Osteoblast (primary cell): Measurements from ENCODE around the gene MASP1. TPM values are rescaled to one million over a fixed set of nuclear protein-coding genes. Genes with fewer than 3 reads are reported as not detected.
"Not testable (repeated sequence)": the region's sequence is repeated elsewhere in the genome, so short reads cannot be mapped to it uniquely, and the experiment has no call there.

ENCODE experiments used
- DNase-seq: peaks from one replicate; pipeline ENCODE4 v3.0.0; 2011; ENCODE audit warnings: low spot score, mixed read lengths; ENCODE audit not compliant: insufficient read length; ENCODE audit errors: missing footprints
- H2AFZ ChIP-seq: 2 replicates; pipeline ENCODE4 v1.6.0; 2011; ENCODE audit warnings: mild to moderate bottlenecking, low read length
- H3K27ac ChIP-seq: 2 replicates; pipeline ENCODE4 v1.5.1; 2011; ENCODE audit warnings: mild to moderate bottlenecking, low read depth, low read length, moderate library complexity
- H3K27me3 ChIP-seq: 2 replicates; pipeline ENCODE4 v1.6.0; 2012; ENCODE audit warnings: mild to moderate bottlenecking, control low read depth, inconsistent platforms, low read length, moderate library complexity; ENCODE audit not compliant: insufficient read depth
- H3K36me3 ChIP-seq: 2 replicates; pipeline ENCODE4 v1.5.1; 2011; ENCODE audit warnings: mild to moderate bottlenecking, low read length, control low read depth, moderate library complexity; ENCODE audit not compliant: insufficient read depth
- H3K4me1 ChIP-seq: 2 replicates; pipeline ENCODE4 v1.5.1; 2011; ENCODE audit warnings: mild to moderate bottlenecking, low read length, control low read depth, moderate library complexity; ENCODE audit not compliant: insufficient read depth
- H3K4me2 ChIP-seq: 2 replicates; pipeline ENCODE4 v1.6.0; 2011; ENCODE audit warnings: mild to moderate bottlenecking, low read length; ENCODE audit not compliant: insufficient read depth
- H3K4me3 ChIP-seq: fragments of 200-600 bp; sonication (generic); 3 replicates; pipeline ENCODE4 v1.5.1; 2012; ENCODE audit warnings: mild to moderate bottlenecking, low read length, inconsistent platforms; ENCODE audit not compliant: insufficient read depth
- H3K79me2 ChIP-seq: 2 replicates; pipeline ENCODE4 v1.6.0; 2012; ENCODE audit warnings: mild to moderate bottlenecking, low read length, control low read depth, inconsistent platforms; ENCODE audit not compliant: insufficient read depth
- H3K9me3 ChIP-seq: 2 replicates; pipeline ENCODE4 v1.5.1; 2011; ENCODE audit warnings: low read depth, low read length, control low read depth
- H4K20me1 ChIP-seq: 2 replicates; pipeline ENCODE4 v1.6.0; 2012; ENCODE audit warnings: mild to moderate bottlenecking, low read length, control low read depth; ENCODE audit not compliant: insufficient read depth
- CTCF ChIP-seq: IDR thresholded peaks from 2 replicates; pipeline ENCODE4 v1.5.1; 2011; ENCODE audit warnings: mild to moderate bottlenecking, low read depth, low read length, moderate library complexity; ENCODE audit errors: extremely low read depth
- total RNA-seq: library from RNA; depleted of rRNA; stranded (reverse); fragments of >200 nt; gene quantifications from 2 replicates; pipeline ENCODE4 v1.2.3, GENCODE V29; 2012

Gene MASP1
- total RNA-seq, 1 donor: 1.4 TPM

- no peaks in the 10 kb centered on the region for H4K20me1 ChIP-seq
- no peaks in the 10 kb centered on the region for H3K79me2 ChIP-seq
- H2AFZ ChIP-seq: no peak overlapping the region
- no peak for DNase-seq
- H3K36me3 ChIP-seq: no peaks in the 10 kb centered on the region
- H3K4me2 ChIP-seq: peak overlapping the region; percentile 31
- TF ChIP-seq CTCF: no peak
- H3K9me3 ChIP-seq: no peaks in the 10 kb centered on the region
- H3K27ac ChIP-seq: no peak overlapping the region
- peaks cover 36% of the 10 kb centered on the region for H3K4me1 ChIP-seq
- H3K27me3 ChIP-seq: peaks cover 16% of the 10 kb centered on the region
- no peak overlapping the region for H3K4me3 ChIP-seq
These were observed 83.9 kb downstream of the MASP1 start for GRCh38 chr3:187207624-187208023.

GRCh38 chr3:187207062-187207461 is 84.5 kb downstream of the MASP1 start:
- no peak overlapping the region for H3K4me3 ChIP-seq
- no peak for DNase-seq
- peaks cover 21% of the 10 kb centered on the region for H3K27me3 ChIP-seq
- no peaks in the 10 kb centered on the region for H3K79me2 ChIP-seq
- no peak for TF ChIP-seq CTCF
- H2AFZ ChIP-seq: no peak overlapping the region
- H3K36me3 ChIP-seq: no peaks in the 10 kb centered on the region
- H3K4me2 ChIP-seq: no peak overlapping the region
- no peak overlapping the region for H3K27ac ChIP-seq
- peaks cover 35% of the 10 kb centered on the region for H3K4me1 ChIP-seq
- H3K9me3 ChIP-seq: no peaks in the 10 kb centered on the region
- H4K20me1 ChIP-seq: no peaks in the 10 kb centered on the region

- DNase-seq: no peak
- TF ChIP-seq CTCF: no peak
- H3K9me3 ChIP-seq: no peaks in the 10 kb centered on the region
These were observed 85.9 kb downstream of the MASP1 start for GRCh38 chr3:187205683-187206082.

GRCh38 chr3:187199463-187200050 is 92.0 kb downstream of the MASP1 start:
- H3K36me3 ChIP-seq, H4K20me1 ChIP-seq, H3K79me2 ChIP-seq, H2AFZ ChIP-seq, H3K4me2 ChIP-seq, H3K27ac ChIP-seq, H3K4me1 ChIP-seq, DNase-seq, H3K4me3 ChIP-seq, H3K9me3 ChIP-seq: not testable (repeated sequence)
- peaks cover 28% of the 10 kb centered on the region for H3K27me3 ChIP-seq

More at GRCh38 chr3:187205683-187206082, 85.9 kb downstream of the MASP1 start:
- no peak overlapping the region for H3K4me2 ChIP-seq
- peaks cover 27% of the 10 kb centered on the region for H3K27me3 ChIP-seq
- no peaks in the 10 kb centered on the region for H3K79me2 ChIP-seq
- H3K4me1 ChIP-seq: peaks cover 23% of the 10 kb centered on the region
- no peaks in the 10 kb centered on the region for H4K20me1 ChIP-seq
- H2AFZ ChIP-seq: no peak overlapping the region
- no peaks in the 10 kb centered on the region for H3K36me3 ChIP-seq
- H3K4me3 ChIP-seq: no peak overlapping the region
- no peak overlapping the region for H3K27ac ChIP-seq
